ENCODE measurements around the gene TTC7B. TPM values are rescaled to one million over a fixed set of nuclear protein-coding genes. Genes with fewer than 3 reads are reported as not detected.

The TTC7B gene
- total RNA-seq, 1 experiment from 2014 or later, result 40.9 TPM

- ATAC-seq (no peak), DNase-seq (ENCODE audit: low read depth, low spot score) (no peak)
- TF ChIP-seq TCF7L2 (IDR thresholded peaks at IDR 0.05; ENCODE audit: low read depth, low read length) (no peak), POLR2AphosphoS5 (IDR thresholded peaks at IDR 0.05; ENCODE audit: low read depth, low read length) (no peak), CTCF (IDR thresholded peaks at IDR 0.05) (no peak), SIN3A (IDR thresholded peaks at IDR 0.05; ENCODE audit: borderline replicate concordance, insufficient read depth, low read depth, low read length) (no peak)
- TF ChIP-seq, protein P1, sequence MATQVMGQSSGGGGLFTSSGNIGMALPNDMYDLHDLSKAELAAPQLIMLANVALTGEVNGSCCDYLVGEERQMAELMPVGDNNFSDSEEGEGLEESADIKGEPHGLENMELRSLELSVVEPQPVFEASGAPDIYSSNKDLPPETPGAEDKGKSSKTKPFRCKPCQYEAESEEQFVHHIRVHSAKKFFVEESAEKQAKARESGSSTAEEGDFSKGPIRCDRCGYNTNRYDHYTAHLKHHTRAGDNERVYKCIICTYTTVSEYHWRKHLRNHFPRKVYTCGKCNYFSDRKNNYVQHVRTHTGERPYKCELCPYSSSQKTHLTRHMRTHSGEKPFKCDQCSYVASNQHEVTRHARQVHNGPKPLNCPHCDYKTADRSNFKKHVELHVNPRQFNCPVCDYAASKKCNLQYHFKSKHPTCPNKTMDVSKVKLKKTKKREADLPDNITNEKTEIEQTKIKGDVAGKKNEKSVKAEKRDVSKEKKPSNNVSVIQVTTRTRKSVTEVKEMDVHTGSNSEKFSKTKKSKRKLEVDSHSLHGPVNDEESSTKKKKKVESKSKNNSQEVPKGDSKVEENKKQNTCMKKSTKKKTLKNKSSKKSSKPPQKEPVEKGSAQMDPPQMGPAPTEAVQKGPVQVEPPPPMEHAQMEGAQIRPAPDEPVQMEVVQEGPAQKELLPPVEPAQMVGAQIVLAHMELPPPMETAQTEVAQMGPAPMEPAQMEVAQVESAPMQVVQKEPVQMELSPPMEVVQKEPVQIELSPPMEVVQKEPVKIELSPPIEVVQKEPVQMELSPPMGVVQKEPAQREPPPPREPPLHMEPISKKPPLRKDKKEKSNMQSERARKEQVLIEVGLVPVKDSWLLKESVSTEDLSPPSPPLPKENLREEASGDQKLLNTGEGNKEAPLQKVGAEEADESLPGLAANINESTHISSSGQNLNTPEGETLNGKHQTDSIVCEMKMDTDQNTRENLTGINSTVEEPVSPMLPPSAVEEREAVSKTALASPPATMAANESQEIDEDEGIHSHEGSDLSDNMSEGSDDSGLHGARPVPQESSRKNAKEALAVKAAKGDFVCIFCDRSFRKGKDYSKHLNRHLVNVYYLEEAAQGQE (IDR thresholded peaks at IDR 0.05; ENCODE audit: insufficient read depth in 1 of 2, low read depth in 2 of 2, low read length in 1 of 2), result no peak
- H3K4me3 ChIP-seq (ENCODE audit: low read depth in 2 of 2, low read length in 2 of 2), result no peak overlapping the region
- no peaks in the 10 kb centered on the region for H3K36me3 ChIP-seq (ENCODE audit: control insufficient read depth, insufficient read depth, low read length)
- H3K27ac ChIP-seq (ENCODE audit: low read length), result no peak overlapping the region
- ChIA-PET CTCF (no interaction called here), POLR2A (no interaction called here)
- BruUV-seq (replicated peaks), result no TSS peak
- in situ Hi-C loops (cut with HindIII; ENCODE audit: low pct_unique_long_range_greater_than_20kb, low sequenced_read_pairs) (no loop called here), intact Hi-C loops (cut with micrococcal nuclease; ENCODE audit: unreplicated experiment) (no loop called here)
- H3K9me3 ChIP-seq (ENCODE audit: control insufficient read depth, insufficient read depth, low read depth, low read length), result no peaks in the 10 kb centered on the region
- no peaks in the 10 kb centered on the region for H3K27me3 ChIP-seq (ENCODE audit: control insufficient read depth, insufficient read depth, low read length)
- H3K4me1 ChIP-seq (ENCODE audit: control insufficient read depth, insufficient read depth, low read length), result no peaks in the 10 kb centered on the region
These were observed 142.1 kb downstream of the TTC7B start for GRCh38 chr14:90674043-90674670.

DNA sequence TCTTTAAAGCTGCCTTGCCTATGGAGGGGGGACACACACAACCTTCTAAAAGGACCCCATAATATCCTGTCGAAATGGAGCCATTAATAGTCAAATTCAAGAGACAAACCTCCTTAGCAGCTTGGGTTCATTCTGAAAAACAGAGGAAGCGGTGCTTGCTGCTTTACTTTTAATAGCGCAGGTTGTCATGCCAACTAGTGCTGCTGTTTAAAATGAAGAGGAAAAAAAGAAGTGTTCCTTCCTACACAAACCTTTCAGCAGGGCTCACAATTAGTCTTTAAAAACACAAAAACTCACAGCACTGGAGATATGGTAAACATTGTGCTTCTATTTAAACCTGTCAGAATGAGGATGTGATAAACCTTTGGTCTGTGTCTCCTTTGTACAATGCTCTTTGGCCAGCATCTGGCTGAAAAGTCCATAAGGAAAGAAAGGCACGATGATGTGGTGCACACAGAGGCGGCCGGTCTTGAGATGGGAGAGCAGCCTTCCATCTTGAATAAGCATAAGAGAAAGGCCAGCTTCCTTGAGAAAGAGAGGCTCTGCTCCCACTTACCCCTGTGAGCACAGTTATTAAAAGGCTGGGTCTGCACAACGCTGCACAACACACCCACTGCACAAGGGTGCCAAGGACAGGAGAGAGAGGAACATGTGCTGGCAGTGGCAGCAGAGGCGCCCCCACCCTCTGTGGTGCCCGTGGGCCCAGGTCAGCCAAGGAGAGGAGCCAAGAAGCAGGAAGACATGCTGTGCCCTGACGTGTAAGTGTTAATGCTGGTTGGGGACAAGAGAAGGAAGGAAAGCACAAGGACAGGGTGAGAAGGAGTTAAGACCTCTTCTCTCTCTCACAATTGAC is 144.6 kb downstream of the TTC7B start:
- Histone ChIP-seq H3K27me3 (ENCODE audit: control insufficient read depth, insufficient read depth, low read length) (no peaks in the 10 kb centered on the region), H3K36me3 (ENCODE audit: control insufficient read depth, insufficient read depth, low read length) (no peaks in the 10 kb centered on the region), H3K4me3 (ENCODE audit: low read depth in 2 of 2, low read length in 2 of 2) (no peak overlapping the region), H3K4me1 (ENCODE audit: control insufficient read depth, insufficient read depth, low read length) (no peaks in the 10 kb centered on the region), H3K27ac (ENCODE audit: low read length) (no peak overlapping the region), H3K9me3 (ENCODE audit: control insufficient read depth, insufficient read depth, low read depth, low read length) (no peaks in the 10 kb centered on the region)
- POLR2A ChIA-PET, result no interaction called here
- no peak for TF ChIP-seq POLR2AphosphoS5 (IDR thresholded peaks at IDR 0.05; ENCODE audit: low read depth, low read length)
- TF ChIP-seq SIN3A (IDR thresholded peaks at IDR 0.05; ENCODE audit: borderline replicate concordance, insufficient read depth, low read depth, low read length), result no peak
- TF ChIP-seq TCF7L2 (IDR thresholded peaks at IDR 0.05; ENCODE audit: low read depth, low read length), result no peak
- no peak for TF ChIP-seq CTCF (IDR thresholded peaks at IDR 0.05)
- TF ChIP-seq, protein P1 (IDR thresholded peaks at IDR 0.05; ENCODE audit: insufficient read depth in 1 of 2, low read depth in 2 of 2, low read length in 1 of 2), result no peak
- BruUV-seq (replicated peaks), result no TSS peak
- ATAC-seq (no peak), DNase-seq (ENCODE audit: low read depth, low spot score) (no peak)
- intact Hi-C loops (cut with micrococcal nuclease; ENCODE audit: unreplicated experiment) (no loop called here), in situ Hi-C loops (cut with HindIII; ENCODE audit: low pct_unique_long_range_greater_than_20kb, low sequenced_read_pairs) (no loop called here)
- CTCF ChIA-PET, result no interaction called here
